ENCODE data around the gene BIRC6.
"Not testable (repeated sequence)": the region's sequence is repeated elsewhere in the genome, so short reads cannot be mapped to it uniquely, and the experiment has no call there.

BIRC6 gene

DNA sequence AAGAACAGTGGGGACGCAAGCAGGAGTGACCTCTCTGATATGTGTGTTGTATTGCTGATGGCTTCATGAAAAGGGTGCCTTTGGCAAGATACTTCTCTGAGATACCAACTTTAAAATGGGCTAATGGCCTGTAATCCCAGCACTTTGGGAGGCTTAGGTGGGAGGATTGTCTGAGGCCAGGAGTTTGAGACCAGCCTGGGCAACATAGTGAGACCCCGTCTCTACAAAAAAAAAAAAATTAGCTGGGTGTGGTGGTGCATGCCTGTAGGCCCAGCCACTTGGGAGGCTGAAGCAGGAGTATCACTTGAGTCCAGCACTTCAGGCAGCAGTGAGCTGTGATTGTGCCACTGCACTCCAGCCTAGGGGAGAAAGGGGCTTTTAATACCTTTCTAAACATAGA lies 9.8 kb downstream of the BIRC6 start:
- no peak for DNase-seq (ENCODE audit: low read depth, low spot score)
- TF ChIP-seq, protein P1, sequence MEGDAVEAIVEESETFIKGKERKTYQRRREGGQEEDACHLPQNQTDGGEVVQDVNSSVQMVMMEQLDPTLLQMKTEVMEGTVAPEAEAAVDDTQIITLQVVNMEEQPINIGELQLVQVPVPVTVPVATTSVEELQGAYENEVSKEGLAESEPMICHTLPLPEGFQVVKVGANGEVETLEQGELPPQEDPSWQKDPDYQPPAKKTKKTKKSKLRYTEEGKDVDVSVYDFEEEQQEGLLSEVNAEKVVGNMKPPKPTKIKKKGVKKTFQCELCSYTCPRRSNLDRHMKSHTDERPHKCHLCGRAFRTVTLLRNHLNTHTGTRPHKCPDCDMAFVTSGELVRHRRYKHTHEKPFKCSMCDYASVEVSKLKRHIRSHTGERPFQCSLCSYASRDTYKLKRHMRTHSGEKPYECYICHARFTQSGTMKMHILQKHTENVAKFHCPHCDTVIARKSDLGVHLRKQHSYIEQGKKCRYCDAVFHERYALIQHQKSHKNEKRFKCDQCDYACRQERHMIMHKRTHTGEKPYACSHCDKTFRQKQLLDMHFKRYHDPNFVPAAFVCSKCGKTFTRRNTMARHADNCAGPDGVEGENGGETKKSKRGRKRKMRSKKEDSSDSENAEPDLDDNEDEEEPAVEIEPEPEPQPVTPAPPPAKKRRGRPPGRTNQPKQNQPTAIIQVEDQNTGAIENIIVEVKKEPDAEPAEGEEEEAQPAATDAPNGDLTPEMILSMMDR (IDR thresholded peaks at IDR 0.05; ENCODE audit: low read depth, low read length), result no peak
- in situ Hi-C loops (cut with HindIII; ENCODE audit: low sequenced_read_pairs), result no loop called here
- no peak overlapping the region for H3K4me3 ChIP-seq (ENCODE audit: low read depth, low read length)

DNA sequence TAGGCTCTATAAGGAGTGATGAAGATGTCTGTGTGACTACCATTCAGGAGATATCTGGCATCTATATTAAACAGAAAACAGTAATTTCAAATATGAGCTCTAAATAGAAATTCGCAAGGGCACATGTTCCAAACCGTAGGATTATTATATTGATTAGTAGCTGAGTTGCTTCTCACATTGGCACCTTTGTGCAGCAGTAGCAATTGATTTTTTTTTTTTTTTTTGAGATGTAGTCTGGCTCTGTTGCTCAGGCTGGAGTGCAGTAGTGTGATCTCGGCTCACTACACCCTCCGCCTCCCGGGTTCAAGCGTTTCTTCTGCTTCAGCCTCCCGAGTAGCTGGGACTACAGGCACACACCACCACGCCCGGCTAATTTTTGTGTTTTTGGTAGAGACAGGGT lies 12.4 kb downstream of the BIRC6 start:
- TF ChIP-seq, protein P1 (IDR thresholded peaks at IDR 0.05; ENCODE audit: low read depth, low read length), result no peak
- in situ Hi-C loops (cut with HindIII; ENCODE audit: low sequenced_read_pairs), result no loop called here
- DNase-seq (ENCODE audit: low read depth, low spot score), result no peak
- no peak overlapping the region for H3K4me3 ChIP-seq (ENCODE audit: low read depth, low read length)

DNA sequence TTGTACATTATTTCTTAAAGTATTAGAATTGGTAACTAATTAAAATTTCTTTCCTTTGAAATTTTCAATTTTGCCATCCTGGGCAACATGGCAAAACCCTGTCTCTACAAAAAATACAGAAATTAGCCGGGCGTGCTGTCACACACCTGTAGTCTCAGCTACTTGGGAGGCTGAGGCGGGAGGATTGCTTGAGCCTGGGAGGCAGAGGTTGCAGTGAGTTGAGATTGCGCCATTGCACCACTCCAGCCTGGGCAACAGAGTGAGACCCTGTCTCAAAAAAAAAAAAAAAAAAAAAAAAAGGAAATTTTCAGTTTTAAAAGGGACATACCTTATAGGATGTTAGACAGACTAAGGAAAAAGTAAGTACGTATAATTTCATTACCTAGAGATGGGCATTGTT lies 14.1 kb downstream of the BIRC6 start:
- DNase-seq (ENCODE audit: low read depth, low spot score); in situ Hi-C loops (cut with HindIII; ENCODE audit: low sequenced_read_pairs); H3K4me3 ChIP-seq (ENCODE audit: low read depth, low read length): not testable (repeated sequence)

DNA sequence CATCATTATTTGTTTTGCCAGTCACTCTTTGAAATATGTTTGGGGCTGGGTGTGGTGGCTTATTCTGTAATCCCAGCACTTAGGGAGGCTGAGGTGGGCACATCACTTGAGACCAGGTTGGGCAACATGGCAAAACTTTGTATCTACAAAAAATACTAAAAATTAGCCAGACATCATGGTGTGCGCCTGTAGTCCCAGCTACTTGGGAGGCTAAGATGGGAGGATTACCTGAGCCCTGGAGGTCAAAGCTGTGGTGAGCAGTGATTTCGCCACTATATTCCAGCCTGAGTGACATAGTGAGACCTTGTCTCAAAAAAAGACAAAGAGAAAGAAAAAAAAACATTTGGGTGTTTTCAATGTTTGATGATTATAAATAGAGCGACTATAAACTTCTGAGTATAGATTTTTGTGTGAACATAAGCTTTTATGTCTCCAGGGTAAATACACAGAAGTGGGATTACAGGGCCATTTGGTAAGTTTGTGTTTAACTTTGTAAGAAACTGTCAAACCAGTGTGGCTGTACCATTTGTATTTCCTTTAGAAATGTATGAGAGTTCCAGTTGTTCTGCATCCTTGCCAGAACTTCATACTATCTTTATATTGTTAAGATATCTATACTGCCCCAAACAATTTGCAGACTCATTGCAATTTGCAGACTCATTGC lies 15.8 kb downstream of the BIRC6 start:
- in situ Hi-C loops (cut with HindIII; ENCODE audit: low sequenced_read_pairs), result no loop called here
- H3K4me3 ChIP-seq (ENCODE audit: low read depth, low read length), result no peak overlapping the region
- no peak for DNase-seq (ENCODE audit: low read depth, low spot score)
- TF ChIP-seq, protein P1 (IDR thresholded peaks at IDR 0.05; ENCODE audit: low read depth, low read length), result no peak

DNA sequence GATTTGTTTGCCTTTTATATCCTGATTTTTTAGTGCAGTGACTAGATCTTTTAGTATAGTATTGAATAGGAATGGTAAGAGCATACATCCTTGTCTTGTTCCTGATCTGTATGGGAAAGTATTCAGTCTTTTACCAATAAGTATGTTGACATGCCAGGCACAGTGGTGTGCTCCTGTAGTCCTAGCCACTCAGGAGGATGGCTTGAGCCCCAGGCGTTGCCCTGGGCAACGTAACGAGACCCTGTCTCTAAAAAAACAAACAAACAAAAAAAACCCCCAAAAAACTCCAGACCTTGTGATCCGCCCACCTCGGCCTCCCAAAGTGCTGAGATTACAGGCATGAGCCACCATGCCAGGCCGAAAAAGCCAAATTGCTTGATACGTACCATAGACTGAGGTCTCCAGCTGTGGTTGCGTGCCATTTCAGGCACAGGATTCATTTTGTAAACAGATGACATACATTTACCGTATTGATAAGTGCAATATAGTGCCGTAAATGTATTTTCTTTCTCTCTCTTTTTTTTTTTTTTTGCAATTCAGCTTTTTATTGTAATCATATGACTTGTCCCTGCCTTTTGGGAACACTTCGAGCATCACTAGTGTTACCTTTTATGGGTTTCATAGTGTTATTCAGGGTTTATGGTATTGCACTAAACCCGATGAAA lies 18.5 kb downstream of the BIRC6 start:
- in situ Hi-C loops (cut with HindIII; ENCODE audit: low sequenced_read_pairs), result no loop called here
- TF ChIP-seq, protein P1 (IDR thresholded peaks at IDR 0.05; ENCODE audit: low read depth, low read length), result no peak
- no peak for DNase-seq (ENCODE audit: low read depth, low spot score)
- H3K4me3 ChIP-seq (ENCODE audit: low read depth, low read length), result no peak overlapping the region

DNA sequence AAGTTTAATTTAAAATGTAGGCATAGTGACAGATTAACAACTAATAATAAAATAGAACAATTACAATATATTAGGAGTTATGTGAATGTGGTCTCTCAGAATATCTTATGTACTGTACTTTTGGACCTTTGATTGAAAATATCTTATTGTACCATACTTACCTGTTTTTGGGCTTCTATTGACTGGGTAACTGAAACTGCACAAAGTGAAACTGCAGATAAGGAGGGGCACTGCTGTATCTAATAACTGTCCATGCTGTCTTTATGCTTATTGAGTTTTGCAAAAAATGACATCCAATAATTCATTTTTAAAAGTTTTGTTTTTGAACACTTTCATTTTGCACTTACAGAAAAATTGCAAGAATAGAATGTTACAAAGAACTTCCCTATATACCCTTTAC lies 19.9 kb downstream of the BIRC6 start:
- H3K4me3 ChIP-seq (ENCODE audit: low read depth, low read length), result no peak overlapping the region
- TF ChIP-seq, protein P1 (IDR thresholded peaks at IDR 0.05; ENCODE audit: low read depth, low read length), result no peak
- no peak for DNase-seq (ENCODE audit: low read depth, low spot score)
- in situ Hi-C loops (cut with HindIII; ENCODE audit: low sequenced_read_pairs), result no loop called here

DNA sequence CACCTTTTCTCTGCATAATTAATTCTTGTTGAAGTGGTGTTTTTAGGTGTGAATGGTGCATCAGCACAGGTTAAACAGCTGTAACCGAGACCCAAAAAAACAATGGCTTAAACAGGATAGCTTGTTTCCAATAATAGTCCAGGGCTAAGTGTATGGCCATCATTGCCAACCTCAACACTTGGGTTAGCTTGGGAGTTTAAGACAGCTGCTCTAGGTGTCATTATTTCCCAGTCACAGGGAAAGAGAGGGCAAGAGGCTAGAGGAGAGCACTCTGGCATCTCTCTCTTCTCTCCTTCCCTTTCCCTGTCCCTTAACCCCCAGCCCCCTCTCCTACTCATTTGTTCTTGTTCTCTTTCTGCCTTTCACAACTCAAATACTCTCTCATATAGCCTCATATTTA lies 21.1 kb downstream of the BIRC6 start:
- TF ChIP-seq, protein P1 (IDR thresholded peaks at IDR 0.05; ENCODE audit: low read depth, low read length), result no peak
- no peak for DNase-seq (ENCODE audit: low read depth, low spot score)
- no peak overlapping the region for H3K4me3 ChIP-seq (ENCODE audit: low read depth, low read length)
- in situ Hi-C loops (cut with HindIII; ENCODE audit: low sequenced_read_pairs), result no loop called here

Data from astrocyte of the spinal cord (primary cell).